Measurements from ENCODE around the gene MATCAP1. TPM values are rescaled to one million over a fixed set of nuclear protein-coding genes. Genes with fewer than 3 reads are reported as not detected.
A peak's percentile ranks its signal among the peaks of the same experiment; 100 is the strongest.

MATCAP1 gene
- total and polyA plus RNA-seq, 2 of the 13 experiments (the other 11 are each of a cell fraction or from before 2014, with no cell fraction given): 11.2 to 24.5 TPM

GRCh38 chr16:67183627-67184452 is at the start of gene MATCAP1 (continued):
- TF ChIP-seq, protein P1, sequence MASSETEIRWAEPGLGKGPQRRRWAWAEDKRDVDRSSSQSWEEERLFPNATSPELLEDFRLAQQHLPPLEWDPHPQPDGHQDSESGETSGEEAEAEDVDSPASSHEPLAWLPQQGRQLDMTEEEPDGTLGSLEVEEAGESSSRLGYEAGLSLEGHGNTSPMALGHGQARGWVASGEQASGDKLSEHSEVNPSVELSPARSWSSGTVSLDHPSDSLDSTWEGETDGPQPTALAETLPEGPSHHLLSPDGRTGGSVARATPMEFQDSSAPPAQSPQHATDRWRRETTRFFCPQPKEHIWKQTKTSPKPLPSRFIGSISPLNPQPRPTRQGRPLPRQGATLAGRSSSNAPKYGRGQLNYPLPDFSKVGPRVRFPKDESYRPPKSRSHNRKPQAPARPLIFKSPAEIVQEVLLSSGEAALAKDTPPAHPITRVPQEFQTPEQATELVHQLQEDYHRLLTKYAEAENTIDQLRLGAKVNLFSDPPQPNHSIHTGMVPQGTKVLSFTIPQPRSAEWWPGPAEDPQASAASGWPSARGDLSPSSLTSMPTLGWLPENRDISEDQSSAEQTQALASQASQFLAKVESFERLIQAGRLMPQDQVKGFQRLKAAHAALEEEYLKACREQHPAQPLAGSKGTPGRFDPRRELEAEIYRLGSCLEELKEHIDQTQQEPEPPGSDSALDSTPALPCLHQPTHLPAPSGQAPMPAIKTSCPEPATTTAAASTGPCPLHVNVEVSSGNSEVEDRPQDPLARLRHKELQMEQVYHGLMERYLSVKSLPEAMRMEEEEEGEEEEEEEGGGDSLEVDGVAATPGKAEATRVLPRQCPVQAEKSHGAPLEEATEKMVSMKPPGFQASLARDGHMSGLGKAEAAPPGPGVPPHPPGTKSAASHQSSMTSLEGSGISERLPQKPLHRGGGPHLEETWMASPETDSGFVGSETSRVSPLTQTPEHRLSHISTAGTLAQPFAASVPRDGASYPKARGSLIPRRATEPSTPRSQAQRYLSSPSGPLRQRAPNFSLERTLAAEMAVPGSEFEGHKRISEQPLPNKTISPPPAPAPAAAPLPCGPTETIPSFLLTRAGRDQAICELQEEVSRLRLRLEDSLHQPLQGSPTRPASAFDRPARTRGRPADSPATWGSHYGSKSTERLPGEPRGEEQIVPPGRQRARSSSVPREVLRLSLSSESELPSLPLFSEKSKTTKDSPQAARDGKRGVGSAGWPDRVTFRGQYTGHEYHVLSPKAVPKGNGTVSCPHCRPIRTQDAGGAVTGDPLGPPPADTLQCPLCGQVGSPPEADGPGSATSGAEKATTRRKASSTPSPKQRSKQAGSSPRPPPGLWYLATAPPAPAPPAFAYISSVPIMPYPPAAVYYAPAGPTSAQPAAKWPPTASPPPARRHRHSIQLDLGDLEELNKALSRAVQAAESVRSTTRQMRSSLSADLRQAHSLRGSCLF (CRISPR knock-in tag; IDR thresholded peaks at IDR 0.05; ENCODE audit: borderline replicate concordance): no peak
- TF ChIP-seq ZKSCAN1 (IDR thresholded peaks at IDR 0.05; ENCODE audit: low read length) (no peak), ZFP62 (CRISPR knock-in tag; IDR thresholded peaks at IDR 0.05) (no peak), MED1 (CRISPR knock-in tag; IDR thresholded peaks at IDR 0.05) (0 out of 2 replicates have a peak, but pooled peaks have one; percentile 63), MYC (CRISPR knock-in tag; IDR thresholded peaks at IDR 0.05; ENCODE audit: borderline replicate concordance) (peak; percentile 80), KMT2B (CRISPR knock-in tag; IDR thresholded peaks at IDR 0.05) (peak; percentile 93), ZNF138 (CRISPR knock-in tag; IDR thresholded peaks at IDR 0.05; ENCODE audit: low read depth) (peak; percentile 73; the same call in 1 of the 2 replicates), TEAD3 (CRISPR knock-in tag; optimal IDR thresholded peaks at IDR 0.05; ENCODE audit: borderline replicate concordance) (peak; percentile 34), HNRNPL (IDR thresholded peaks at IDR 0.05; ENCODE audit: low read depth, low read length) (no peak), CENPBD1 (CRISPR knock-in tag; IDR thresholded peaks at IDR 0.05; ENCODE audit: borderline replicate concordance, low read depth) (no peak), RARA (CRISPR knock-in tag; IDR thresholded peaks at IDR 0.05) (peak; percentile 58), ZNF569 (CRISPR knock-in tag; IDR thresholded peaks at IDR 0.05; ENCODE audit: borderline replicate concordance) (no peak; the same call in 1 of the 2 replicates), ZFP82 (CRISPR knock-in tag; IDR thresholded peaks at IDR 0.05; ENCODE audit: borderline replicate concordance) (peak; percentile 60; the same call in 1 of the 2 replicates), MEF2D (CRISPR knock-in tag; IDR thresholded peaks at IDR 0.05) (no peak), IKZF5 (CRISPR knock-in tag; IDR thresholded peaks at IDR 0.05) (peak; percentile 75; the same call in 1 of the 2 replicates), ZNF652 (CRISPR knock-in tag; IDR thresholded peaks at IDR 0.05; ENCODE audit: borderline replicate concordance, low read depth) (no peak), TIGD3 (CRISPR knock-in tag; IDR thresholded peaks at IDR 0.05; ENCODE audit: borderline replicate concordance) (0 out of 2 replicates have a peak, but pooled peaks have one; percentile 21)
- TF ChIP-seq, protein P2, sequence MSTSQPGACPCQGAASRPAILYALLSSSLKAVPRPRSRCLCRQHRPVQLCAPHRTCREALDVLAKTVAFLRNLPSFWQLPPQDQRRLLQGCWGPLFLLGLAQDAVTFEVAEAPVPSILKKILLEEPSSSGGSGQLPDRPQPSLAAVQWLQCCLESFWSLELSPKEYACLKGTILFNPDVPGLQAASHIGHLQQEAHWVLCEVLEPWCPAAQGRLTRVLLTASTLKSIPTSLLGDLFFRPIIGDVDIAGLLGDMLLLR (CRISPR knock-in tag; IDR thresholded peaks at IDR 0.05): 0 out of 2 replicates have a peak, but pooled peaks have one; percentile 21
- TF ChIP-seq, protein P3, sequence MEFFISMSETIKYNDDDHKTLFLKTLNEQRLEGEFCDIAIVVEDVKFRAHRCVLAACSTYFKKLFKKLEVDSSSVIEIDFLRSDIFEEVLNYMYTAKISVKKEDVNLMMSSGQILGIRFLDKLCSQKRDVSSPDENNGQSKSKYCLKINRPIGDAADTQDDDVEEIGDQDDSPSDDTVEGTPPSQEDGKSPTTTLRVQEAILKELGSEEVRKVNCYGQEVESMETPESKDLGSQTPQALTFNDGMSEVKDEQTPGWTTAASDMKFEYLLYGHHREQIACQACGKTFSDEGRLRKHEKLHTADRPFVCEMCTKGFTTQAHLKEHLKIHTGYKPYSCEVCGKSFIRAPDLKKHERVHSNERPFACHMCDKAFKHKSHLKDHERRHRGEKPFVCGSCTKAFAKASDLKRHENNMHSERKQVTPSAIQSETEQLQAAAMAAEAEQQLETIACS (CRISPR knock-in tag; IDR thresholded peaks at IDR 0.05): peak; percentile 100

Measured in HepG2 (cell line).